H9 (cell line): ENCODE data around the gene STPG1. TPM values are rescaled to one million over a fixed set of nuclear protein-coding genes. Genes with fewer than 3 reads are reported as not detected.

ENCODE experiments used
- DNase-seq: peaks from one replicate; pipeline ENCODE4 v3.0.0-alpha.2; 2017
- H2AFZ ChIP-seq: one replicate; pipeline ENCODE4 v1.6.1; 2013; ENCODE audit warnings: mild to moderate bottlenecking, low read length, control low read depth, moderate library complexity
- H2AK5ac ChIP-seq: 2 replicates; pipeline ENCODE4 v1.6.1; 2013; ENCODE audit warnings: low read length, control low read depth, mixed read lengths; ENCODE audit not compliant: insufficient read length
- H2BK120ac ChIP-seq: one replicate; pipeline ENCODE4 v1.6.1; 2013; ENCODE audit warnings: low read depth, mild to moderate bottlenecking, low read length, control low read depth, inconsistent platforms; ENCODE audit not compliant: poor library complexity, severe bottlenecking
- H2BK12ac ChIP-seq: 2 replicates; pipeline ENCODE4 v1.6.1; 2013; ENCODE audit warnings: low read length, control low read depth, mixed read lengths, low read depth; ENCODE audit not compliant: insufficient read length
- H2BK15ac ChIP-seq: 2 replicates; pipeline ENCODE4 v1.6.1; 2013; ENCODE audit warnings: low read depth, low read length, control low read depth
- H2BK20ac ChIP-seq: one replicate; pipeline ENCODE4 v1.6.1; 2013; ENCODE audit warnings: low read depth, mild to moderate bottlenecking, low read length, control low read depth, inconsistent platforms; ENCODE audit not compliant: poor library complexity, severe bottlenecking
- H2BK5ac ChIP-seq: 2 replicates; pipeline ENCODE4 v1.6.1; 2013; ENCODE audit warnings: low read length, control low read depth, mixed read lengths; ENCODE audit not compliant: insufficient read length
- H3K14ac ChIP-seq: 2 replicates; pipeline ENCODE4 v1.6.1; 2013; ENCODE audit warnings: low read length, control low read depth; ENCODE audit not compliant: insufficient read depth
- H3K18ac ChIP-seq: 2 replicates; pipeline ENCODE4 v1.6.1; 2013; ENCODE audit warnings: low read depth, mild to moderate bottlenecking, mixed read lengths, low read length, control low read depth; ENCODE audit not compliant: insufficient read length
- H3K23ac ChIP-seq: 2 replicates; pipeline ENCODE4 v1.6.1; 2013; ENCODE audit warnings: low read length, control low read depth, mixed read lengths, low read depth; ENCODE audit not compliant: insufficient read length
- H3K23me2 ChIP-seq: 2 replicates; pipeline ENCODE4 v1.6.1; 2013; ENCODE audit warnings: low read depth, mild to moderate bottlenecking, mixed read lengths, low read length, control low read depth; ENCODE audit not compliant: insufficient read length, poor library complexity, severe bottlenecking
- H3K27ac ChIP-seq: 2 replicates; pipeline ENCODE4 v1.5.1; 2013; ENCODE audit warnings: low read length, control low read depth, mixed read lengths, low read depth; ENCODE audit not compliant: insufficient read length
- H3K27me3 ChIP-seq: 2 replicates; pipeline ENCODE4 v1.6.1; 2013; ENCODE audit warnings: low read length, control low read depth, inconsistent platforms; ENCODE audit not compliant: insufficient read depth
- H3K4ac ChIP-seq: 2 replicates; pipeline ENCODE4 v1.6.1; 2013; ENCODE audit warnings: low read depth, mild to moderate bottlenecking, control low read depth, inconsistent platforms, low read length, moderate library complexity
- H3K4me1 ChIP-seq: 2 replicates; pipeline ENCODE4 v1.6.1; 2013; ENCODE audit warnings: low read length, control low read depth, inconsistent platforms; ENCODE audit not compliant: insufficient read depth
- H3K4me2 ChIP-seq: 2 replicates; pipeline ENCODE4 v1.6.1; 2013; ENCODE audit warnings: low read length, control low read depth, mixed read lengths; ENCODE audit not compliant: insufficient read length, insufficient read depth
- H3K56ac ChIP-seq: 2 replicates; pipeline ENCODE4 v1.6.1; 2013; ENCODE audit warnings: low read depth, mild to moderate bottlenecking, mixed read lengths, low read length, control low read depth; ENCODE audit not compliant: insufficient read length
- H3K79me1 ChIP-seq: 2 replicates; pipeline ENCODE4 v1.6.1; 2013; ENCODE audit warnings: low read depth, mild to moderate bottlenecking, moderate library complexity, low read length, control low read depth, inconsistent platforms; ENCODE audit not compliant: insufficient read depth, poor library complexity, severe bottlenecking
- H3K79me2 ChIP-seq: 2 replicates; pipeline ENCODE4 v1.6.1; 2013; ENCODE audit warnings: low read length, control low read depth, inconsistent platforms; ENCODE audit not compliant: insufficient read depth
- H3K9ac ChIP-seq: 2 replicates; pipeline ENCODE4 v1.6.1; 2013; ENCODE audit warnings: low read length, control low read depth, mixed read lengths; ENCODE audit not compliant: insufficient read length; ENCODE audit errors: extremely low read depth
- H3K9me3 ChIP-seq: one replicate; pipeline ENCODE4 v1.6.1; 2013; ENCODE audit warnings: low read depth, low read length, inconsistent platforms; ENCODE audit not compliant: control insufficient read depth
- H3T11ph ChIP-seq: one replicate; pipeline ENCODE4 v1.6.1; 2013; ENCODE audit warnings: mild to moderate bottlenecking, low read length, control low read depth, inconsistent platforms
- H4K20me1 ChIP-seq: one replicate; pipeline ENCODE4 v1.6.1; 2013; ENCODE audit not compliant: control insufficient read depth, insufficient read length, insufficient read depth
- H4K5ac ChIP-seq: 2 replicates; pipeline ENCODE4 v1.6.1; 2013; ENCODE audit warnings: low read depth, mild to moderate bottlenecking, mixed read lengths, low read length, control low read depth; ENCODE audit not compliant: insufficient read length
- H4K8ac ChIP-seq: replicated peaks from 2 replicates; pipeline ENCODE4 v1.6.1; 2013; ENCODE audit warnings: low read length, control low read depth, mixed read lengths, low read depth; ENCODE audit not compliant: insufficient read length
- H4K91ac ChIP-seq: 2 replicates; pipeline ENCODE4 v1.6.1; 2013; ENCODE audit warnings: low read depth, mild to moderate bottlenecking, moderate library complexity, mixed read lengths, low read length, control low read depth; ENCODE audit not compliant: insufficient read length
- H3K27ac Mint-ChIP-seq, 3 experiments: 2 replicates in 2 of 3; 3 replicates in 1 of 3; pipeline ENCODE4 v1.8.0; 2020 to 2021; ENCODE audit warnings: mixed read lengths in 3 of 3, mild to moderate bottlenecking in 1 of 3, moderate library complexity in 1 of 3
- H3K27me3 Mint-ChIP-seq: 2 replicates; pipeline ENCODE4 v1.8.0; 2021; ENCODE audit warnings: low read depth, mild to moderate bottlenecking, moderate library complexity, mixed read lengths
- H3K36me3 Mint-ChIP-seq, 3 experiments: 2 replicates in 2 of 3; 3 replicates in 1 of 3; pipeline ENCODE4 v1.8.0; 2020 to 2021; ENCODE audit warnings: low read depth in 3 of 3, mixed read lengths in 3 of 3; ENCODE audit not compliant: insufficient read depth in 1 of 3
- H3K4me1 Mint-ChIP-seq, 2 experiments: 2 replicates each; pipeline ENCODE4 v1.8.0; 2020; ENCODE audit warnings: mixed read lengths in 2 of 2
- H3K4me3 Mint-ChIP-seq, 2 experiments: 2 replicates in 1 of 2; 3 replicates in 1 of 2; pipeline ENCODE4 v1.8.0; 2020 to 2021; ENCODE audit warnings: mild to moderate bottlenecking in 2 of 2, mixed read lengths in 2 of 2, moderate library complexity in 1 of 2
- H3K9me3 Mint-ChIP-seq, 2 experiments: 2 replicates in 1 of 2; 3 replicates in 1 of 2; pipeline ENCODE4 v1.8.0; 2020; ENCODE audit warnings: mild to moderate bottlenecking in 2 of 2, mixed read lengths in 2 of 2, moderate library complexity in 1 of 2
- WGBS: extraction: QIAGEN DNeasy Blood & Tissue Kit; methylation state at CpG from one replicate; pipeline ENCODE4 v1.1.7; 2013; ENCODE audit warnings: missing lambda C conversion rate, low lambda C conversion rate, mixed read lengths; ENCODE audit not compliant: insufficient read length; ENCODE audit errors: extremely low coverage; 5-methylcytosine and 5-hydroxymethylcytosine counted together
- total RNA-seq: library from RNA; stranded (reverse); gene quantifications from 2 replicates; pipeline ENCODE4 v1.2.1, GENCODE V29; 2021
- TF ChIP-seq, protein P1 (sequence below): fragments of 200-600 bp; sonication (generic); conservative IDR thresholded peaks from 3 replicates; pipeline ENCODE4 v1.8.0; 2021; ENCODE audit warnings: antibody characterized with exemption, mild to moderate bottlenecking

The STPG1 gene
- total RNA-seq, 1 experiment from 2014 or later: 8.3 TPM

DNA sequence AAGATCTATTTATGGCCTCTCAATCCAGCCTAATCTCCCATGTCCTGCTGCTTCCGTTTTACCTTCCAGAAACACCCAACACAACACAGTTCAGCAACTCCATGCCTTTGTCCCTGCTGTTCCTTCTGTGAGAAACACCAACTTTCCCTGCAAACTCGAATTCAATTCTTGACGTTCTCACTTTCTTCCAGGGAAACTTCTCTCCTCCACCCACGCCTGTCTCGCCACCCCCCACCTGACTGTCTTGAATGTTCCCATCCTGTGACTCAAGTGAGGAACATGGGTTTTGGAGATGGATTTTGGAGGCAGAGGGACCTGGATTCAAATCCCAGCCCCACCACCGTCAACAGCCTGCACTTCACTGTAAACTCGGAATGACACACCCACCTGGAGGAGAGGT lies 49.6 kb downstream of the STPG1 start:
- Histone ChIP-seq H3K56ac (no peak overlapping the region), H4K8ac (no peak overlapping the region), H3K9ac (no peak overlapping the region), H2BK20ac (no peak overlapping the region), H4K91ac (no peak overlapping the region), H4K20me1 (no peaks in the 10 kb centered on the region), H2BK120ac (no peak overlapping the region), H3K27me3 (no peaks in the 10 kb centered on the region), H2BK5ac (no peak overlapping the region), H3K23me2 (no peaks in the 10 kb centered on the region), H3K79me1 (no peaks in the 10 kb centered on the region), H3K4me2 (no peak overlapping the region), H2BK15ac (no peak overlapping the region), H3K79me2 (no peaks in the 10 kb centered on the region), H2AFZ (no peak overlapping the region), H3K4me1 (no peaks in the 10 kb centered on the region), H3K23ac (no peak overlapping the region), H2BK12ac (no peak overlapping the region), H4K5ac (no peak overlapping the region), H3T11ph (no peak overlapping the region), H2AK5ac (no peak overlapping the region), H3K18ac (no peak overlapping the region), H3K4ac (no peak overlapping the region), H3K14ac (no peak overlapping the region), H3K9me3 (no peaks in the 10 kb centered on the region), H3K27ac (no peak overlapping the region)
- Mint-ChIP-seq H3K9me3 (no peaks in the 10 kb centered on the region), H3K4me3 (no peak overlapping the region), H3K36me3 (peaks cover 0 to 3% (median 3%) of the 10 kb centered on the region in 3 experiments; a peak in 3 of 7 replicates), H3K4me1 (peaks cover 12 to 20% of the 10 kb centered on the region in 2 experiments), H3K27me3 (no peaks in the 10 kb centered on the region), H3K27ac (no peak overlapping the region)
- TF ChIP-seq, protein P1, sequence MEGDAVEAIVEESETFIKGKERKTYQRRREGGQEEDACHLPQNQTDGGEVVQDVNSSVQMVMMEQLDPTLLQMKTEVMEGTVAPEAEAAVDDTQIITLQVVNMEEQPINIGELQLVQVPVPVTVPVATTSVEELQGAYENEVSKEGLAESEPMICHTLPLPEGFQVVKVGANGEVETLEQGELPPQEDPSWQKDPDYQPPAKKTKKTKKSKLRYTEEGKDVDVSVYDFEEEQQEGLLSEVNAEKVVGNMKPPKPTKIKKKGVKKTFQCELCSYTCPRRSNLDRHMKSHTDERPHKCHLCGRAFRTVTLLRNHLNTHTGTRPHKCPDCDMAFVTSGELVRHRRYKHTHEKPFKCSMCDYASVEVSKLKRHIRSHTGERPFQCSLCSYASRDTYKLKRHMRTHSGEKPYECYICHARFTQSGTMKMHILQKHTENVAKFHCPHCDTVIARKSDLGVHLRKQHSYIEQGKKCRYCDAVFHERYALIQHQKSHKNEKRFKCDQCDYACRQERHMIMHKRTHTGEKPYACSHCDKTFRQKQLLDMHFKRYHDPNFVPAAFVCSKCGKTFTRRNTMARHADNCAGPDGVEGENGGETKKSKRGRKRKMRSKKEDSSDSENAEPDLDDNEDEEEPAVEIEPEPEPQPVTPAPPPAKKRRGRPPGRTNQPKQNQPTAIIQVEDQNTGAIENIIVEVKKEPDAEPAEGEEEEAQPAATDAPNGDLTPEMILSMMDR: no peak
- no peak for DNase-seq
- no CpG with 5 or more reads among the region's 7 CpGs for WGBS
